GM12892 (cell line): ENCODE measurements around the gene PRICKLE2.

Experiments used
- POLR2A ChIP-seq: IDR thresholded peaks from 2 replicates; pipeline ENCODE4 v1.6.1; 2011; ENCODE audit warnings: low read depth, low read length, control low read depth
- TAF1 ChIP-seq: IDR thresholded peaks from 2 replicates; pipeline ENCODE4 v1.6.1; 2011; ENCODE audit warnings: low read depth, mild to moderate bottlenecking, control low read depth, low read length, borderline replicate concordance

- TF ChIP-seq POLR2A (no peak), TAF1 (no peak)
Observed at GRCh38 chr3:64103131-64103530, 122.1 kb downstream of the PRICKLE2 start.
